HG03108 (cell line): ENCODE data around the gene UMAD1.
A peak's percentile ranks its signal among the peaks of the same experiment; 100 is the strongest.

Experiments
- ATAC-seq: cut with Tn5 transposase; IDR thresholded peaks from one replicate; pipeline ENCODE4 v1.9.1; 2021; ENCODE audit warnings: moderate library complexity; ENCODE audit not compliant: unreplicated experiment

UMAD1 gene

DNA sequence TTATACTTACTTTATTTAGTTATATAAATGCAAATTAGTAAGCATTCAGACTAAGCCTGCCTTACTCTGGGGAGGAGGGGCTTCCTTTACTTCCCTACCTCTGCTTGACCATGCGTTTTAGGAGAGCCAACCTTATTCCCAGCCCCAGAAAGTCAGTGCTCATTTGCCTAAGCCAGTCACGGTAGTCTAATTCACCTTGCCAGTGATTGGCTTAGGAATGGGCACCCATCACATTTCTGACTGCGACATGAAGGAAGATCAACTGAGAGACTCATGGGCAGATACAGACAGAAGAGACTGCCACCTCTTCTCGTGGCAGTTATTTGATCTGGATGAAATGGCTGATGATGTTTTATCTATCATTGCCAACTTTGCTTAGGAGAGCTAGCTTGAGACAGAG, 48.4 kb downstream of the UMAD1 start:
- no peak for ATAC-seq

DNA sequence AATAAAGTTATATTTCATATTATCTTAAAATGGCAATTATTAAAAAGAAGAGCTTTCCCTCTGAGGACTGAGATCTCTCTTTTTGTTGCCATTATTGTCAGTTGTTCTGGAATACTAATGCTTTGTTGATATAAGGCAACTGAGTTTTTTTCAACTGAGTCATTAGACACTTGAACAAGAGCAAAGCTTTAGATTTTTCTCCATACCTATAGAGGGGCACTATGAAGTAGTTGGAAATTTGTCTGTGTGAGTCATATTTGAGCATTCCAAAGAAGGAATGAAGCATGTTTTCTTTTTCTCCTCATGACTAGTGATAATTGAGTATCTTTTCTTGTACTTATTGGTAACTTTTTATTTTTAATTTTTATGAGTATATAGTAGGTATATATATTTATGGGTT, 53.3 kb downstream of the UMAD1 start:
- ATAC-seq = no peak

DNA sequence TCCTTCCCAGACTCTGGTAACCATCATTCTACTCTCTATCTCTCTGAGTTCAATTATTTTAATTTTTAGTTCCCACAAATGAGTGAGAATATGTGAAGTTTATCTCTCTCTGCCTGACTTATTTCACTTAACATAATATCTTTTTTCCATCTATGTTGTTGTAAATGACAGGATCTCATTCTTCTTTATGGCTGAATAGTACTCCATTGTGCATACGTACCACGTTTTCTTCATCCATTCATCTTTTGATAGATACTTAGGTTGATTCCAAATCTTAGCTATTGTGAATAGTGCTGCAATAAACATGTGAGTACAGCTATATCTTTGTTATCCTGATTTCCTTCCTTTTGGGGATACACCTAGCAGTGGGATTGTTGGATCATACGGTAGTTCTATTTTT, 54.0 kb downstream of the UMAD1 start:
- ATAC-seq = no peak

DNA sequence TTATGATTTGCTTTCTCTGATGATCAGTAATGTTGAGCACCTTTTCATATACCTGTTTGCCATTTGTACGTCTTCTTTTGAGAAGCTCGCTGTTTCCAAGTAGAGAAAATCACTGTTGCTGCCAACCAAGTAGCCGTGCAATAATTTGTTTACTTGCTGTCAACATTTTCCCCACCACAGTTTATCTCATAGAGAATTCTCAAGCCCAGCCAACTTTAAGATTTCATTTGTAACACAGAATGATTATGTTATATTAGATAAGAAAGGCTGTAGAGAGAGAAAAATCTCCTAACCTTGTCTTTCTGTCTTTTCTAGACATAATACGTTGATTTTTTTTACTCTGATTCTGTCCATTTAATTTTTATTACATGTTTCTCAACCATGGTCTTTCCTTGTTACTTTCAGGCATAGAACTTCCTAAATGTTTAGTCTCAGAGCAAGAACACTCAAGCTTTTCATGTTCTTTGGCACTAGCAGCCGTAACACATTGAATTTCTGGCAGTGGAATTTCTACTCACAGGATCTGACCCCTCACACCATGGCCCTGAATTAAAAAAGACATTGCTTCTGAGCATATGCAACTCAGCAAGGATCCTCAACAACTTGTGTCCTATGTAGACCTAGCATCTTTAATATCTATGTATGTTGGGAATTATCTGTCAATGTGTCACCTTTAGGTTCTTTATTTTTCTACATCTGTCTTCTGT, 54.7 kb downstream of the UMAD1 start:
- ATAC-seq = no peak

DNA sequence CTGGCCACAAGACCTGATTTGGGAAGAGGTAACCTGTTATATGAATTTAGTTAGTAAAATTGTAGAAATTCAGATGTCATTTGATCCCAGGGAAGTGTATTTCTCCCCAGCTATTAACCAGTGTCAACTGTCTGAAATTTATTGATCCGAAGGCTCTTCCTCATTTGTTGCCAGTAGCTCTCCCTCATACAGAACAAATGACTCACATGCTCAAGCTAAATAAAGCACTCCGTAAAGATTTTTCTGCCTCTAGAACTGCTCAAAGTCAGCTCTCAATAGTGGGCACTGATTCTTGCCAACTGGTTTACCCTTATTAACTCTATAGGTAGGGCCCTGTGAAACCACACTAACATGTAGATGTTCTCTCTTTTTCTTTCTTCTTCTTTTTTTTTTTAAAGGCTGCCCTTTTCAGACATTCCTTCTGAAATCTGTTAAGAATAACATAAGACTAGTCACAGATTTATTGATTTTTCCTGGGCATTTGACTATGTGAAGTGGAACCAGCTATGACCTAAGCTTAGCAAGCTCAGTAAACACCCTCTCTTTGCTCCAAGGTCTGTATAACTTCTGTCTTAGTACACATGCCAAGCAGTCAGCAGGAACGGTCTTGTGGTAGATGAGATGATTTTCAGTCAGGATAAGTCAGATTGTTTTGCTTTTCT, 56.0 kb downstream of the UMAD1 start:
- ATAC-seq = no peak

DNA sequence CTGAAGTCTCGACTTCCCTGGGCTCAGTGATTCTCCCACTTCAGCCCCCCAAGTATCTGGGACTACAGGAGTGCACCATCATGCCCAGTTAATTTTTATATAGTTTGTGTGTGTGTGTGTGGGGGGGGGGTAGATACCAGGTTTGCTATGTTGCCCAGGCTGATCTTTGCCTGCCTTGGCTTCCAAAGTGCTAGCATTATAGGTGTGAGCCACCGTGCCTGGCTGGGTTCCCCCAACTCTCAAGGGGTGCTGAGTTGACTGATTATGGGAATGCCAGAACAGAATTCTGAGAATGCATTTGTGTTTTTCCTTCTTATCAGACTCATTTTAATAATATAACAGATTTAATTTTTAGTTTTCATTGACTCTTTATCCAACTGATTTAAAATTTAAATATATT, 58.4 kb downstream of the UMAD1 start:
- no peak for ATAC-seq

DNA sequence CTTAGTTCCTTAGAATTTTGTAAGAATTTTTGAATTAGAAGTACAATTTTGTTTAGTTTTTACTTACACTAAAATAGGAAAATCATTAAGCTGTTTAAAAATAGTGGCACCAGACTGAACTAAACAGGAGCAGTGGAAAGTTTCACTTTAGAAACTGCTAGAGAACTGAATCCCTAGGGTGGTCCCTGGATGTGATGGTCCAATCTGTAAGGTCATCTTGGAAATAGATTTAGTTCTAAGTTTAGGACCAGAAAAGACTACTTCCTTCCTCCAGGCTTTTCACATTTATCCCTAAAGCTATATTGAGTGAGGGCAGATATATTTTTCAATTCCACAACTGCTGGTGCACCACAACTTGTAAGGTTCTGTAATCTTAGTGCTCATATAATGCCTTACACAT, 58.8 kb downstream of the UMAD1 start:
- ATAC-seq = no peak

DNA sequence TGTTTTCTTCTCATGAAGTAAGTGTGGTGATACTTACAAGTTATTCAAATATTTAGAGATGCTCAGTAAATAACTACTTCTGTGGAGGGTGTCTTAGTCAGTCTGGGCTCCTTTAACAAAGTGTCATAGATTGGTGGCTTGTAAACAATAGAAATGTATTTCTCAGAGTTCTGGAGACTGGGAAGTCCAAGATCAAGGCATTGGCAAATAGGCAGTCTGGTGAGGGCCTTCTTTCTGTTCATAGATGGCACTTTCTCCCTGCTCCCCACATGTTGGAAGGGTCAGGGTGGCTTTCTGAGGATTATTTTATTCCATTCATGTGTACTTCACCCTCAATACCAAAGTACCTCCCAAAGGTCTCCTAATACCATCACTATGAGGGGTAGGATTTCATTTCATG, 59.4 kb downstream of the UMAD1 start:
- ATAC-seq = no peak

DNA sequence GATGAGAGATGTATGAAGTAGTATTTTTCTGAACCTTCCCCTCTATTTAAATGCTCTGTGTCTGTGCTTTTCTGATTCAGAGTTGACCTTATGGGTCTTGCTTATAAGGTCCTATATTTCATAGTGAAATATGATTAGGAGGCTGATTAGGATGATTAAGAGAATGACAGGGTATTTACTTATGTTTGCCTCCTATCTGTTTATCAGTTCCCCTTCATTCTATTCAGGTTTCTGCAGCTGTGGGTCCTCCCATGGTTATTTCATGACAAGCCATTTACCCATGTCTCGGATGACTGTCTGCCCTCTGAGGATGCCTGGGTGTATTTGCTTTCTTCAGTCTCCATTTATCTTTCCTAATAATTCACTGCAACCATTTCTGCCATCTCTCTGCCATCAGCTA, 61.0 kb downstream of the UMAD1 start:
- ATAC-seq = no peak

DNA sequence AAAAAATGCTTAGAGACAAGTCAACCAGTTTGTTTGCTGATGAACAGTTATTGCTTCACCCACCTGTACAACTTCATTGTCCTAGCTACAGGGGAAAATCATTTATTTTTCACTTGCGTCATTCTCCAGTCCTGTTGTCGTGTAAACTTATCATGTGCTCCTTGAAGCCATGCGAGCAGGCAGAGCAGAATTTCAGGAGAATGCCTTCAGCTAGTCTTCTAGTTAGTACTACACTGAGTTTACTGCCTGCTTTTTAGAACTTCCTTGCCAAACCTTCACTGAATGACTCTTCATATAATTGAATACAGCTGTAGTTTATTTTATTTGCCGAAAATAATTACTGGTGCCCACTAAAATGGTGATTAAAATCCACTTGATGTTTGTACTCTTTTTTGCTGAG, 62.3 kb downstream of the UMAD1 start:
- no peak for ATAC-seq

DNA sequence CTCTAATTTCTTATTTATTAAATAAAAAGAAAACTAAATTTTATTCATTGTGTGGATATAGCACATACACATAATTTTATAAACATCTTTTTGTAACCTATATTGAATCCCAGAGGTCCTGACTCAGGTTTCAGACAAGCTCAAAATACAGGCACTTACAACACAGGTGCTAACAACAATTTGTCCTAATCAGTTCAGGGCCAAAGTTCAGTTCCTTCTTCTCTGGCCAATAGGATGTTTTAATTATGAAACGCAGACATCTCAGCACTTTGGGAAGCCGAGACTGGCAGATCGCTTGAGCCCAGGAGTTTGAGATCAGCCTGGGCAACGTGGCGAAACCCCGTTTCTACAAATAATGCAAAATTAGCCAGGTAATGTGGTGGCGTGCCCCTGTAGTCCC, 62.9 kb downstream of the UMAD1 start:
- ATAC-seq = no peak

DNA sequence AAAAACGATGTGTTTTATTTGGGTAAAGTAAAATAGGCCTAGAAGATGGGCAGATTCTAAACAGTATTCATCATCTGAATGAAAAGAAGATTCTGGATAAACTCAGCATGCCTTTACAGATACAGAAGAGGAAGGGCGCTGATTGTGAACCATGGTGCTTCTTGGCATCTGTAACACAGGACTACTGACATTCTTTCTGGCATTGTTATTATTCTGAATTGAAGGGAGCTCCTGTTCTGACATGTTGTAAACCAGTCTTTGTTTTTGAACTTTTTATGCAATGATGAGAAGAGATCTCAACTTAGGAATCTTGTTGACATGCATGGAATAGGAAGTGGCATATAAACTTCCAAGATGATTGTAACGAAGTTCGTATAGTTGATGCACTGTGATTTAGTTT, 64.3 kb downstream of the UMAD1 start:
- no peak for ATAC-seq

DNA sequence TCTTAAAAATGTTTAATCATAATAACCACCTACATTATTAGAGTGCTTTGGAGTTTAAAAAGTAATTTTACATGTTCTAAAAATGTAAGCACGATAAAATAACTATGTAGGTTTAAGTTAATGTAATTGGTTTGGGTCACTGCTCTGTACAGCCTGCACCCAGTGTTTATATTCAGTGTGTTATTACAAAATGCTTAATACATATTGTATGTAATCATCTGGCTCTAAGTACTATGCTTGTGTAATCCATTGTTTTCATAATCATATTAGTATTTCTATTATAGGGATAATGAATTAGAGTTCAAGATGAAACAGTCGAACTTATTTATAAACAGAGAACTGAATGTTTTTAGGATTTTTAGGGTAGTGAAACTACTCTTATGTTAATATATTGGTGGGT, 64.8 kb downstream of the UMAD1 start:
- ATAC-seq = no peak

DNA sequence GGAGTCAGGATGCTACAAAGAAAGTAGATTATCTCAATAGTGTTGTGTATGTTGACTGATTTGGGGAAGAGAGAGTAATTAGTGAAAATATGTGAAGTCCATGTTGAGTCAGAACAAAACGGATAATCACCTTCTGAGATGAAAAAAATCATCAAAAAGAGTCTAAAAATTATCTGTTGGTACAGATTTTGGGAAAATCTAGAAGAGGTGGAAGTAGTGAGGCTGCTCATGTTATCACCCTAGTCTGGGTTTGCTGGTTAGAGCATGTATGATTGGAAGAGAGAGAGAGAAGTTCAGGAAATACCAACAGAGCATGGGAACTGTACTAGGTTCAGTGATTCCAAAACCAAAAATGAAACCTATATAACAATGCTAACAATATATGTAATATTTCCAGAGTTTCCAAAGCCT, 65.6 kb downstream of the UMAD1 start:
- ATAC-seq = peak; percentile 47

DNA sequence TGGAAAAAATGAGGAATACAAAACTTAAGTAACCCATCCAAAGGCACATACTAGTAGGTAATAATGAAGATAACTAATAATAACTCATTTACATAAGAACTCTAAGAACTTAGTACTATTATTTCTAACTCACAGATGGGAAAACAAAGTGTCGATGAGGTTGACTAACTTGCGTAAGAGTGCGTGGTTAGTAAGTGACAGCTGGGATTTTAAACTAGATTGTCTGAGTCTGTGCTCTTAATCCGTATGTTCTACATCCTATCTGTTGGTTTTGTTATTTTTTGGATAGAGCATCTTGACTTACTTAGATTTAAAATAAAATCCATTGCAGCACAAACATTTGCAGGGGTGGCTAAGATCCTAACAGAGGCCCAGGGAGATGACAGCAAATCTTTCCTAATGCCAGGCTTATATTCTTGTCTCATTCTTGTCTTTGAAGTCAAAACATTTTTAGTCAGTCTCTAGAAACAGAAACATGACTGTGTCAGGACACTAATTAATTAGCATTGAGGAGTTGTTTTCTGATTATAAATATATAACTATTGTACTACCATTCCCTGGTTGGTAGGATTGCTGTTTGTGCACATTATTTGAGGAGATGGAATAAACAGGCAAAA, 66.1 kb downstream of the UMAD1 start:
- no peak for ATAC-seq

DNA sequence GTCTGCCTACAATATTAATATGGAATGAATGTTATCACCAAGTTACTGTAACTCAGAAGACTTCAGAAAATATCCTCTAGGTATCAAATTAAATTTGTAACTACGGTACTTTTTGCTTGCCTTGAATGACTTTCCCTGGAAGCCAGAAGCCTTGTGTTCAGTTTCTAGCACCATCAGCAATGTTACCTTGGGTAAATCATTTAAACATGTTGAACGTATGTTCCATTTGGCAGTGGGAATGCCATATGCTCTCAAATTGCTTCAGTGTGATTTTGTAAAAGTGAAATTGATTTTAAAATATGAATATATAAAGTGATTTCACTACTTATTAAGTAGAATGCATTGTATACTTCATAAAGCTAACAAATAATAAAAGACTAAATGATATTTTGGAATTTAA, 66.7 kb downstream of the UMAD1 start:
- ATAC-seq = no peak

DNA sequence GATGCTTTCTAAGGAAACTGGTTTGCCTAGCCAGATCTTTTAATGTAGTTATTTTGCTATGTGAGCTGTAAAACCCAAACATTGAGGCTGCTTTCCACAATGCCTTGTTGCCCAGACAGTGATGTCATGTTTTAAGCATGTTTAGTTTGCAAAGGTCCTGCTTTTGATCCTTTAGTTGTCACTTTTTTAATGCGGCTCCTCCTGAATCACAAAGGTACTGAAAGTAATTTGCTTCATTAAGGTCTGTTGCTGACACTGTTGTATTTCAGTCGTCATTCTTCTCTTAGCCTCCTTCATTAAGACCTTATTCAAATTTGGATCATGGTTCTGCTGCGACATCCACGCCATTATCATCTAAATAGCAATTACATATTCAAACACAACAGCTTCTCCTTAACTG, 67.3 kb downstream of the UMAD1 start:
- no peak for ATAC-seq

DNA sequence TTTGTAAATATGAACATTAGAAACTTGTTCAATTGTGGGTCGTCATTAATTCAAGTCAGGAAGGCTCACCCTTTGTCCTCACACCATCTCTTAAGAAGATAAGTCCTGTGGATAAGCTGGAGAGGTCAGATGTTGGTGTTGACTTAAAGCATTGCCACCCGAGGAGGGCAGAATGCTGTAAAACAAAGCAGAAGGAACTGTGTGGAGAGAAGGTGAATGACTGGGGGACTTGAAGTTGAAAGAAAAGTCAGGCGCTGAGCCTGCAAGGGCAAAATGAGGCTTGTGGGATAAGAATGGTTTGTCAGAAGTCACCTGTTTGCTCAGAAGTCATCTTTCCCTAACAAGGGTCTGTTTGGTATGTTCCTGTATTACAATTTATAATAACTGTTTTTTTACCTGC, 68.7 kb downstream of the UMAD1 start:
- ATAC-seq = no peak

DNA sequence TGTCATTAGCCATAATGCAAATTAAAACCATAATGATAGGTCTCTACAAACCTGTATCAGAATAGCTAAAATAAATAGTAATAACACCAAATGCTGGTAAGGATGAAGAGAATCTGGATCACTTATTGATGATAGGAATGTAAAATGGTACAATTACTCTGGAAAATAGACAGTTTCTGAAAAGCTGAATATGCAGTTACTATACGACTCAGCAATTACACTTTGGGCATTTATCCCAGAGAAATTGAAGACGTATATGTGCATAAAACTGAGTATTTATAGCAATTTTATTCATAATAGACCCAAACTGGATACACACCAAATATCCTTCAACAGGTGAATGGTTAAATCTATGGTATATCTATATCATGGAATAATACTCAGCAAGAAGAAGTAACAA, 69.9 kb downstream of the UMAD1 start:
- ATAC-seq = no peak

DNA sequence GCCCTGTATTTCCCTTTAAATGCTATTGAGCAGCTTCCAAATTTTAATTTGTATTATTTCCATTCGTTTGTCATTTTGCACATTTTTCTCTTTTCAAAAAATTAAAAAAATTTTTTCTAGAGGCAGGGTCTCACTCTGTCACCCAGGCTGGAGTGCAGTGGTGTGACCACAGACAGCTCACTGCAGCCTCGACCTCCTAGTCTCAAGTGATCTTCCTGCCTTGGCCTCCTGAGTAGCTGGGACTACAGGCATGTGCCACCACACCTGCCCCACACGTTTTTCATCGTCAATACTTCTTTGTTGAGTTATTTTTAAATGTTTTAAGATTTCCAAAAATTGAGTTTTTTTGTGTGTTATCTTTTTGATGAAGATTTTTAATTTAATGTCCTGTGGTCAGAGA, 73.2 kb downstream of the UMAD1 start:
- no peak for ATAC-seq

DNA sequence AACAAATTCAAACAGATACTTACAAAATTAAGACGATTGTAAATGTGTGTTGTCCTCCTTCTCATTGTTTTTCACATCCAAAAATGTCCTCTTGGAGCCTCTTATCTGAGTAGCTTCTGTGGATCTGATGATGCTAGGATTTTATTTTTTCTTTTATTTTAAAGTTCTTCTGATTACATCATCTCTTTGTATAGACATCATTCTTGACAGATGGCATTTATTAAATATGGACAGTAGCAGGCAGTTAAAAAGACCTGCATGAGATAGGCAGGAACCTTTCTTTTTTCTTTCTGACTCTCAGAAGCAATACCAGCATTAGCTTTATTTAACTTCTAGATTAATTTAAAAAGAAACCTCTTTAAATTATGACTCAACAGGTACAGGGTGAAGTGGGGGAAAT, 77.9 kb downstream of the UMAD1 start, which contains the start of gene RPA3:
Gene RPA3 (minus strand): TSS at position 116 of the 400 bp plus-strand sequence. CDS start 78,189 bp downstream, outside the sequence.
- ATAC-seq = no peak

DNA sequence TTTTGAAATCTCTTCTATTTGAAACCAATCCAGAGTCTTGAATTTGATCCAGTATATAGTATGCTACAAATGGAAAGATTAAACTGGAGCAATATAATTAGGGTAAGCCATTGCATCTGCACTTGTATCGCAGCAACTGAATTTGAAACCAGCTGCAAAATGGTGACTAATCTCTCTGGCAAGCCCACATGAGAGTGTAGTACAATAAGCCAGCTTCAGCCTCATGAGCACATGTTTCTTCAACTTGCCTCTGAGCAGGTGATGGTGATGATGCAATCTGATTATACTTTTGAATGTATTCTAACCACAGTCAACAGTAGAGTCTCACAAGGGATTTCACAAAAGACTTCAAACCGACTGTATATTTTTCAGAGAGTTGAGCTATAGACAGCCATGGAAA, 78.7 kb downstream of the UMAD1 start:
- peak; percentile 94 for ATAC-seq
